Germinal center (tissue), 1 donor: ENCODE data around the gene DNASE1.

Source experiments
- DNase-seq: peaks from one replicate; pipeline ENCODE4 v3.0.0; 2012; ENCODE audit warnings: mixed read lengths, low spot score

Gene DNASE1

GRCh38 chr16:3696425-3697218, 42.1 kb downstream of the DNASE1 start:
- DNase-seq, result no peak

DNA sequence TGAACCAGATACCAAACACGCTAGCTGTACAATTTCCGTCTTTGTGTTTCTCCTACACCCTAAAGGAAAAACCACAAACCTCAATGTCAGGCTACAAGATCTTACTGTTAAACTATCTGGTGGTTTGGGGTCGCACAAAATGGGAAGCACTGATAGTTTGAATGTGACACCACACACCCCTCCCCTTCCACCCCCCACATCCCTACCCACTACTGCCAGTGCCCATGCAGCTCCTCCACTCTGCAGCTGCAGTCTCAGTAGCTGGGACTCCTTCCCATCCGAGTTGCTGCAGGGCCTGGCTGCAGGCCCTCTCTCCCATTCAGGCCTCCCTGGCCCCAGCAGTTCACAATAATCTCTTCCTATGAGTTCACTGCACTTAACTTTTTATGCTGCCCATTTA, 44.5 kb downstream of the DNASE1 start:
- DNase-seq, result no peak

DNA sequence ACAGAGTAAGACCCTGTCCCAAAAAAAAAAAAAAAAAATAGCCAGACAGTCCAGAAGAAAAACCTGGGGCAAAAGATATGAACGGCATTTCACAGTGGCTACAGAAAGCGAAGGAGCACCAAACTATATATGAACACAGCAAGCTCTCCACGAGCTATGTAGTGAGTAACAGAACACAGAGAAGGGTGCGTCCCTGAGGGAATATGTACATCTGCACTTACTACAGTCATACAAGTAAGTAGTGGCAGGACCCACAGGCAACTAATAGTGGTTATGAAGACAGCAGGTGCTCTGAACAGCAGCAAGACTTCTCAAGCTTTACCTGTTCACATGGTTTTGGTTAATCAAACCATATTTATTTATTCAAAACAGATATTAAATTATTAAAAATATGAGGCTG, 47.0 kb downstream of the DNASE1 start:
- DNase-seq, result no peak

- DNase-seq, result no peak
Observed at GRCh38 chr16:3702082-3702481, 47.6 kb downstream of the DNASE1 start.

- DNase-seq, result no peak
Observed at GRCh38 chr16:3706253-3707012, 51.9 kb downstream of the DNASE1 start.
